ENCODE measurements around the gene LCN15. TPM values are rescaled to one million over a fixed set of nuclear protein-coding genes. Genes with fewer than 3 reads are reported as not detected.

LCN15 gene
- total and polyA plus RNA-seq, 2 of the 13 experiments (the other 11 are each of a cell fraction or from before 2014, with no cell fraction given): 1.3 to 53.7 TPM

- TF ChIP-seq, protein P1, sequence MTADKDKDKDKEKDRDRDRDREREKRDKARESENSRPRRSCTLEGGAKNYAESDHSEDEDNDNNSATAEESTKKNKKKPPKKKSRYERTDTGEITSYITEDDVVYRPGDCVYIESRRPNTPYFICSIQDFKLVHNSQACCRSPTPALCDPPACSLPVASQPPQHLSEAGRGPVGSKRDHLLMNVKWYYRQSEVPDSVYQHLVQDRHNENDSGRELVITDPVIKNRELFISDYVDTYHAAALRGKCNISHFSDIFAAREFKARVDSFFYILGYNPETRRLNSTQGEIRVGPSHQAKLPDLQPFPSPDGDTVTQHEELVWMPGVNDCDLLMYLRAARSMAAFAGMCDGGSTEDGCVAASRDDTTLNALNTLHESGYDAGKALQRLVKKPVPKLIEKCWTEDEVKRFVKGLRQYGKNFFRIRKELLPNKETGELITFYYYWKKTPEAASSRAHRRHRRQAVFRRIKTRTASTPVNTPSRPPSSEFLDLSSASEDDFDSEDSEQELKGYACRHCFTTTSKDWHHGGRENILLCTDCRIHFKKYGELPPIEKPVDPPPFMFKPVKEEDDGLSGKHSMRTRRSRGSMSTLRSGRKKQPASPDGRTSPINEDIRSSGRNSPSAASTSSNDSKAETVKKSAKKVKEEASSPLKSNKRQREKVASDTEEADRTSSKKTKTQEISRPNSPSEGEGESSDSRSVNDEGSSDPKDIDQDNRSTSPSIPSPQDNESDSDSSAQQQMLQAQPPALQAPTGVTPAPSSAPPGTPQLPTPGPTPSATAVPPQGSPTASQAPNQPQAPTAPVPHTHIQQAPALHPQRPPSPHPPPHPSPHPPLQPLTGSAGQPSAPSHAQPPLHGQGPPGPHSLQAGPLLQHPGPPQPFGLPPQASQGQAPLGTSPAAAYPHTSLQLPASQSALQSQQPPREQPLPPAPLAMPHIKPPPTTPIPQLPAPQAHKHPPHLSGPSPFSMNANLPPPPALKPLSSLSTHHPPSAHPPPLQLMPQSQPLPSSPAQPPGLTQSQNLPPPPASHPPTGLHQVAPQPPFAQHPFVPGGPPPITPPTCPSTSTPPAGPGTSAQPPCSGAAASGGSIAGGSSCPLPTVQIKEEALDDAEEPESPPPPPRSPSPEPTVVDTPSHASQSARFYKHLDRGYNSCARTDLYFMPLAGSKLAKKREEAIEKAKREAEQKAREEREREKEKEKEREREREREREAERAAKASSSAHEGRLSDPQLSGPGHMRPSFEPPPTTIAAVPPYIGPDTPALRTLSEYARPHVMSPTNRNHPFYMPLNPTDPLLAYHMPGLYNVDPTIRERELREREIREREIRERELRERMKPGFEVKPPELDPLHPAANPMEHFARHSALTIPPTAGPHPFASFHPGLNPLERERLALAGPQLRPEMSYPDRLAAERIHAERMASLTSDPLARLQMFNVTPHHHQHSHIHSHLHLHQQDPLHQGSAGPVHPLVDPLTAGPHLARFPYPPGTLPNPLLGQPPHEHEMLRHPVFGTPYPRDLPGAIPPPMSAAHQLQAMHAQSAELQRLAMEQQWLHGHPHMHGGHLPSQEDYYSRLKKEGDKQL (CRISPR knock-in tag; IDR thresholded peaks at IDR 0.05; ENCODE audit: low read depth): 0 out of 2 replicates have a peak, but pooled peaks have one; percentile 53
- TF ChIP-seq ZNF441 (CRISPR knock-in tag; IDR thresholded peaks at IDR 0.05; ENCODE audit: borderline replicate concordance): peak; percentile 83; the same call in 1 of the 2 replicates
- peak; percentile 80 for TF ChIP-seq TFDP1 (CRISPR knock-in tag; IDR thresholded peaks at IDR 0.05; ENCODE audit: borderline replicate concordance)
- peak; percentile 71; the same call in 1 of the 2 replicates for TF ChIP-seq MED13 (CRISPR knock-in tag; IDR thresholded peaks at IDR 0.05)
- peak; percentile 46 for TF ChIP-seq NFYC (CRISPR knock-in tag; IDR thresholded peaks at IDR 0.05)
- TF ChIP-seq BCL3 (CRISPR knock-in tag; IDR thresholded peaks at IDR 0.05): no peak; the same call in none of the 2 replicates
- TF ChIP-seq SMAD9 (CRISPR knock-in tag; IDR thresholded peaks at IDR 0.05): no peak
- peak; percentile 29; the same call in 1 of the 2 replicates for TF ChIP-seq ZNF264 (CRISPR knock-in tag; IDR thresholded peaks at IDR 0.05)
- TF ChIP-seq CBX2 (IDR thresholded peaks at IDR 0.05; ENCODE audit: low read depth, low read length): no peak
- TF ChIP-seq CBX2 (CRISPR knock-in tag; IDR thresholded peaks at IDR 0.05; ENCODE audit: low read depth): peak; percentile 29; the same call in 1 of the 2 replicates
- TF ChIP-seq ZBTB3 (CRISPR knock-in tag; IDR thresholded peaks at IDR 0.05; ENCODE audit: borderline replicate concordance, low read depth): peak; percentile 50; the same call in 1 of the 2 replicates
- no peak for TF ChIP-seq NFIC (IDR thresholded peaks at IDR 0.05; ENCODE audit: low read length)
- no peak for TF ChIP-seq ZNF569 (CRISPR knock-in tag; IDR thresholded peaks at IDR 0.05; ENCODE audit: borderline replicate concordance)
- 0 out of 2 replicates have a peak, but pooled peaks have one; percentile 39 for TF ChIP-seq GMEB2 (CRISPR knock-in tag; IDR thresholded peaks at IDR 0.05; ENCODE audit: low read depth)
- TF ChIP-seq, protein P2, sequence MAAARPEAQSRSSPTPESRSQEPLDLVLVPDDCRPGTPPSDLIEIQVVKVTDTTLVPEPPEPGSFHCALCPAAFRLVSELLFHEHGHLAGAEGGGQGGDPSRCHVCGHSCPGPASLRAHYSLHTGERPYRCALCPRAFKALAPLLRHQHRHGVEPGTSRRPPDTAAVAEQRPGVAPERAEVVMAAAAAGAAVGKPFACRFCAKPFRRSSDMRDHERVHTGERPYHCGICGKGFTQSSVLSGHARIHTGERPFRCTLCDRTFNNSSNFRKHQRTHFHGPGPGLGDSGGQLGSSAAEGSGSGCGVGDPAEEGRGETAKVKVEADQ (CRISPR knock-in tag; IDR thresholded peaks at IDR 0.05; ENCODE audit: borderline replicate concordance): peak; percentile 98
- no peak; the same call in 1 of the 2 replicates for TF ChIP-seq IRF9 (CRISPR knock-in tag; IDR thresholded peaks at IDR 0.05; ENCODE audit: borderline replicate concordance)
Measured at GRCh38 chr9:136728080-136728547, 36.2 kb downstream of the LCN15 start (continued).
